ENCODE measurements around the gene GSTO1. TPM values are rescaled to one million over a fixed set of nuclear protein-coding genes. Genes with fewer than 3 reads are reported as not detected.
A peak's percentile ranks its signal among the peaks of the same experiment; 100 is the strongest.

GSTO1 gene
- total and polyA plus RNA-seq, 2 donors from 2014 or later = 83.7 to 263 TPM

DNA sequence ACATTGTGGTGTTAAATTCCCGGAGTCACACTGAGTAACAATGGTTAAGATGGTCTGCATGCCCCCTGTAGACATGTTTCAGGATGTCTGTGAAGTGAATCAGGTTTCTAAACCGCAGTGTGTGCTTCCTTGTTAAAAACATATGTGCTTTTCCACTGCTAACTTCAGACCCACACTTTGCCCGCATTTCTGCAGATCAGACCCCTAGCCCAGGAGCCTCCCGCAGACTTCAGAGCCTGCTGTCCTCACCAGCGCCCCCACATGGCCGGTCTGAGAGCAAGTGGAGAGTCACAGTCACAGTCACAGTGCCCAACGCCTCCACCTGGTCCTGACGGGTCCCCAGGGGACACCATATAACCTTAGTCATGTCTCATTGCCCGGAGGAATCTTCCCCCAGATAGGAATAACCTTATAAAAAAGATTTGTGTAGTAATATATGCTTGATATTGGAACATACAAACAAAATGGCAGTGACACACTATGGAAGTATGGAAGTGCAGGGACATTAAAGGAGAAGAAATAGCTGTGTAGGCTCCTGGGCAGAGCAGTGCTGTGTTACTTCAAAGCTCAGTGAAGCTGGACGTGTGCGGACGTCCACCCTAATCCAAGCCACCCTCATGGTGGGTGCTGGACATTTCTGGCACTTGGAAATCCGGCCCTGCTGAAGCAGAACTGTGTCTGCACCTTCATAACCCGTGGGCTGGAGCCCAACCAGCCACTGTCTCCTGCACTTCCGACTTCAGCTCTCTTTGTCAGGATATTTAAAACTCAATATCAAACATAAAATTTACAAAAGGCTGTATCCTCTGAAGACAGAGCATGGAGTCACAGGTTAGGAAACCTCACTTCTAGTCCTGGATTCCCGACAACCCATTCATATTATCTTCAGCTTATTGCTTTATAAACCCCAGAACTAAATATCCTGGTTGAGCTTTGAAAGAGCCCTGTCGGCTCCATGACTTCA lies 43.3 kb downstream of the GSTO1 start:
- no peaks in the 10 kb centered on the region for H3K9me3 ChIP-seq (ENCODE audit: control insufficient read depth in 2 of 3, insufficient read depth in 1 of 3, low read length in 3 of 3)
- FAIRE-seq (no peak), DNase-seq (peak in 2 of 5 donors; percentile 38 to 46)
- intact Hi-C loops (cut with DNase I) = no loop called here
- H3K27ac ChIP-seq (ENCODE audit: low read depth in 2 of 2, low read length in 2 of 2) = peak overlapping the region; percentile 64 to 71
- TF ChIP-seq, protein P1, sequence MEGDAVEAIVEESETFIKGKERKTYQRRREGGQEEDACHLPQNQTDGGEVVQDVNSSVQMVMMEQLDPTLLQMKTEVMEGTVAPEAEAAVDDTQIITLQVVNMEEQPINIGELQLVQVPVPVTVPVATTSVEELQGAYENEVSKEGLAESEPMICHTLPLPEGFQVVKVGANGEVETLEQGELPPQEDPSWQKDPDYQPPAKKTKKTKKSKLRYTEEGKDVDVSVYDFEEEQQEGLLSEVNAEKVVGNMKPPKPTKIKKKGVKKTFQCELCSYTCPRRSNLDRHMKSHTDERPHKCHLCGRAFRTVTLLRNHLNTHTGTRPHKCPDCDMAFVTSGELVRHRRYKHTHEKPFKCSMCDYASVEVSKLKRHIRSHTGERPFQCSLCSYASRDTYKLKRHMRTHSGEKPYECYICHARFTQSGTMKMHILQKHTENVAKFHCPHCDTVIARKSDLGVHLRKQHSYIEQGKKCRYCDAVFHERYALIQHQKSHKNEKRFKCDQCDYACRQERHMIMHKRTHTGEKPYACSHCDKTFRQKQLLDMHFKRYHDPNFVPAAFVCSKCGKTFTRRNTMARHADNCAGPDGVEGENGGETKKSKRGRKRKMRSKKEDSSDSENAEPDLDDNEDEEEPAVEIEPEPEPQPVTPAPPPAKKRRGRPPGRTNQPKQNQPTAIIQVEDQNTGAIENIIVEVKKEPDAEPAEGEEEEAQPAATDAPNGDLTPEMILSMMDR (IDR thresholded peaks at IDR 0.05; ENCODE audit: borderline replicate concordance, extremely low read depth, insufficient read depth) = no peak
- H3K4me1 ChIP-seq (ENCODE audit: control insufficient read depth in 2 of 3, insufficient read depth in 2 of 3, low read depth in 1 of 3, low read length in 3 of 3) = peaks cover 0 to 18% (median 8%) of the 10 kb centered on the region in 3 donors
- no peaks in the 10 kb centered on the region for H3K36me3 ChIP-seq (ENCODE audit: control insufficient read depth in 2 of 3, insufficient read depth in 3 of 3, low read length in 3 of 3)
- no peak overlapping the region for H3K4me3 ChIP-seq (ENCODE audit: low read length in 3 of 3)
- H3K27me3 ChIP-seq (ENCODE audit: control insufficient read depth, insufficient read depth, low read length) = no peaks in the 10 kb centered on the region
- H3K9ac ChIP-seq (ENCODE audit: low read length in 3 of 3) = peak overlapping the region in 1 of 3 donors; percentile 17

DNA sequence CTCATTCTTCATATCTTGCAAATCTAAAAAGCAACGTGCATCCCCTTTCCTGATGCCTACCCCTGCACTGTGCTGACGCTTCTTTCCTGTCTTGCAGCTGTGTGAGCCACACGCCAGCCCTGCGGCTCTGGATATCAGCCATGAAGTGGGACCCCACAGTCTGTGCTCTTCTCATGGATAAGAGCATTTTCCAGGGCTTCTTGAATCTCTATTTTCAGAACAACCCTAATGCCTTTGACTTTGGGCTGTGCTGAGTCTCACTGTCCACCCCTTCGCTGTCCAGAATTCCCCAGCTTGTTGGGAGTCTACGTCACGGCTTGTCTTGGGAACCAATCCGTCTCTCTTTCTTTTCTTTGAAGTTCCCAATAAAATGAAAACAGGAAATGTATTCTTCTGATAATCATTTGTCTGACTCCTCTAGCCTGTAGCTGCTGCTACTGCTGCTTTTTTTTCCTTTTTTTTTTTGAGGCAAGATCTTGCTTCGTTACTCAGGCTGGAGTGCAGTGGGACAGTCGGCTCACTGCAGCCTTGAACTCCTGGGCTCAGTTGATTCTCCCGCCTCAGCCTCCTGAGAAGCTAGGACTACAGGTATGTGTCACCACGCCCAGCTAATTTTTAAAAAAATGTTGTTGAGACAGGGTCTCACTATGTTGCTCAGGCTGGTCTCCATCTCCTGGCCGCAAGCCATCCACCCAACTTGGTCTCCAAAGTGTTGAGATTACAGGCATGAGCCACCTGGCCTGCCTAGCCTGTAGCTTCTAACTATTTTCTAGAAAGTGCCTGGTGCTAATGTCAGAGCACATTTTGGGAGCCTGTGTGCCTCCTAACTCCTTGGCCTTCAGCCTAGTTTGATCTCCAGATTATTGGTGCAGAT lies 44.6 kb downstream of the GSTO1 start:
- TF ChIP-seq, protein P1 (IDR thresholded peaks at IDR 0.05; ENCODE audit: borderline replicate concordance, extremely low read depth, insufficient read depth) = no peak
- intact Hi-C loops (cut with DNase I) = no loop called here
- peak overlapping the region in 1 of 3 donors; percentile 22 for H3K4me3 ChIP-seq (ENCODE audit: low read length in 3 of 3)

DNA sequence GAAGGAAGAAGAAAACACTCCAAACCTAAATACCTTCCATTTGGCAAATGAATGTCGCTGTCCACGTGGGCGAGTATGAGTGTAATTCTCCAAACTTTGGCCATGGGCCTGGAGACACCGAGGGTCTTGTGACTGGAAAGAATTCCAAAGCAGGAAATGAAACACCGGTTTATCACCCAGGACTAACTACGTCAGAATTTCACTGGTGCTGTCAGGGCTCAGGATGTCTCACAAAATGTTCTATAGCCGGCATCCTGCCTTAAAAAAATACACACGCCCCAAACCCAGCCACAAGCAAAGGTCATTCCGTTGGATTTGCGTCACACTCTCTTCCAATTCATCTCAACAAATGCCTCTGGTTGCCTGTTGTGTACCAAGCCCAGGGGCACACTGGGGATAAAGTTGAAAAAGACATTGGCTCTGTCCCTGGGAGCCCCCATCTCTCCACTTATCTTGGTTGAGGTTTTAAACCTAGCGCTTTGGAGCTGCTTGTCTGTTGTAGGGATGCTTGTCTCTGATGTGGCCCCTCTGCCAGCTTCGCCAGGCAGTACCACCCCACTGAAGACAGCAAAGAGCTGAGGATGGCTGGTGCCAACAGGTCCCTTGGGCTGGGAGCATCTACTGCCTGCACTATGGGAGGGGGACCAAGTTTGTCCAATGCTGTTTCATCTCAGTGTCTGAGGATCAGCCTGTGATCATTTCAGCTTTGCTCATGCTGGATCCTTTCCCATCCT lies 45.5 kb downstream of the GSTO1 start:
- H3K9ac ChIP-seq (ENCODE audit: low read length in 3 of 3) = peak overlapping the region in 1 of 3 donors; percentile 60
- no peak overlapping the region for H3K4me3 ChIP-seq (ENCODE audit: low read length in 3 of 3)
- peaks cover 0 to 14% (median 8%) of the 10 kb centered on the region in 3 donors for H3K4me1 ChIP-seq (ENCODE audit: control insufficient read depth in 2 of 3, insufficient read depth in 2 of 3, low read depth in 1 of 3, low read length in 3 of 3)
- H3K36me3 ChIP-seq (ENCODE audit: control insufficient read depth in 2 of 3, insufficient read depth in 3 of 3, low read length in 3 of 3) = no peaks in the 10 kb centered on the region
- H3K27ac ChIP-seq (ENCODE audit: low read depth in 2 of 2, low read length in 2 of 2) = peak overlapping the region; percentile 93 to 97
- no peaks in the 10 kb centered on the region for H3K9me3 ChIP-seq (ENCODE audit: control insufficient read depth in 2 of 3, insufficient read depth in 1 of 3, low read length in 3 of 3)
- FAIRE-seq = no peak
- peak in 1 of 5 donors; percentile 77 for DNase-seq
- no peaks in the 10 kb centered on the region for H3K27me3 ChIP-seq (ENCODE audit: control insufficient read depth, insufficient read depth, low read length)
- TF ChIP-seq, protein P1 (IDR thresholded peaks at IDR 0.05; ENCODE audit: borderline replicate concordance, extremely low read depth, insufficient read depth) = no peak
- intact Hi-C loops (cut with DNase I) = no loop called here

More for the DNA sequence above, 44.6 kb downstream of the GSTO1 start:
- Histone ChIP-seq H3K27me3 (ENCODE audit: control insufficient read depth, insufficient read depth, low read length) (no peaks in the 10 kb centered on the region), H3K9me3 (ENCODE audit: control insufficient read depth in 2 of 3, insufficient read depth in 1 of 3, low read length in 3 of 3) (no peaks in the 10 kb centered on the region), H3K27ac (ENCODE audit: low read depth in 2 of 2, low read length in 2 of 2) (peak overlapping the region; percentile 90 to 97), H3K9ac (ENCODE audit: low read length in 3 of 3) (peak overlapping the region in 2 of 3 donors; percentile 30 to 53), H3K4me1 (ENCODE audit: control insufficient read depth in 2 of 3, insufficient read depth in 2 of 3, low read depth in 1 of 3, low read length in 3 of 3) (peaks cover 0 to 15% (median 8%) of the 10 kb centered on the region in 3 donors), H3K36me3 (ENCODE audit: control insufficient read depth in 2 of 3, insufficient read depth in 3 of 3, low read length in 3 of 3) (no peaks in the 10 kb centered on the region)
- DNase-seq (peak in 1 of 5 donors; percentile 39), FAIRE-seq (no peak)
